Stimulated activated CD8-positive, alpha-beta memory T cell treated with anti-CD3 and anti-CD28 coated beads, Interleukin-2, amount 100 ng/mL, for 1 hour (primary cell): Measurements from ENCODE around the gene SLFN12L.
"Not testable (repeated sequence)": the region's sequence is repeated elsewhere in the genome, so short reads cannot be mapped to it uniquely, and the experiment has no call there.

Experiments used
- DNase-seq, 2 donors: peaks; one replicate each; pipeline ENCODE4 v3.0.0-alpha.2; 2020; ENCODE audit warnings: low read depth in 2 of 2

SLFN12L gene

GRCh38 chr17:35542990-35543389 is 5.5 kb upstream of the SLFN12L start:
- DNase-seq, result no peak

- no peak for DNase-seq
Observed at GRCh38 chr17:35541434-35541833, 4.0 kb upstream of the SLFN12L start.

- no peak for DNase-seq
Observed at GRCh38 chr17:35540589-35541404, 3.3 kb upstream of the SLFN12L start.

- no peak for DNase-seq
Observed at GRCh38 chr17:35539659-35540026, 2.2 kb upstream of the SLFN12L start.

- no peak for DNase-seq
Observed at GRCh38 chr17:35536664-35537171, 760 bp downstream of the SLFN12L start.

- DNase-seq, result not testable (repeated sequence)
Observed at GRCh38 chr17:35535406-35535805, 2.1 kb downstream of the SLFN12L start.

GRCh38 chr17:35534576-35535093 is 2.8 kb downstream of the SLFN12L start:
- no peak for DNase-seq

GRCh38 chr17:35531160-35531559 is 6.3 kb downstream of the SLFN12L start:
- DNase-seq, result no peak

- no peak for DNase-seq
Observed at GRCh38 chr17:35529866-35530265, 7.6 kb downstream of the SLFN12L start.

GRCh38 chr17:35529326-35529725 is 8.2 kb downstream of the SLFN12L start:
- not testable (repeated sequence) for DNase-seq

- no peak for DNase-seq
Observed at GRCh38 chr17:35523296-35523695, 14.2 kb downstream of the SLFN12L start.

GRCh38 chr17:35521654-35522256 is 15.7 kb downstream of the SLFN12L start:
- DNase-seq, result not testable (repeated sequence)

- DNase-seq, result no peak
Observed at GRCh38 chr17:35521150-35521549, 16.3 kb downstream of the SLFN12L start.

GRCh38 chr17:35519906-35520442 is 17.5 kb downstream of the SLFN12L start:
- DNase-seq, result no peak

- DNase-seq, result no peak
Observed at GRCh38 chr17:35519439-35519838, 18.0 kb downstream of the SLFN12L start.

GRCh38 chr17:35518431-35518830 is 19.0 kb downstream of the SLFN12L start:
- DNase-seq, result not testable (repeated sequence)

- no peak for DNase-seq
Observed at GRCh38 chr17:35515027-35515426, 22.5 kb downstream of the SLFN12L start.

GRCh38 chr17:35514564-35514963 is 22.9 kb downstream of the SLFN12L start:
- no peak for DNase-seq

GRCh38 chr17:35510052-35510451 is 27.4 kb downstream of the SLFN12L start:
- DNase-seq, result no peak

GRCh38 chr17:35507714-35508113 is 29.8 kb downstream of the SLFN12L start:
- DNase-seq, result not testable (repeated sequence)

GRCh38 chr17:35499548-35499947 is 37.9 kb downstream of the SLFN12L start:
- no peak for DNase-seq

GRCh38 chr17:35498448-35499178 is 38.9 kb downstream of the SLFN12L start:
- DNase-seq, result no peak
